HG03520 (cell line): ENCODE measurements around the gene SHROOM3.

ENCODE experiments used
- ATAC-seq: cut with Tn5 transposase; IDR thresholded peaks from one replicate; pipeline ENCODE4 v1.9.1; 2021; ENCODE audit warnings: mild to moderate bottlenecking, moderate library complexity; ENCODE audit not compliant: unreplicated experiment

The SHROOM3 gene

DNA sequence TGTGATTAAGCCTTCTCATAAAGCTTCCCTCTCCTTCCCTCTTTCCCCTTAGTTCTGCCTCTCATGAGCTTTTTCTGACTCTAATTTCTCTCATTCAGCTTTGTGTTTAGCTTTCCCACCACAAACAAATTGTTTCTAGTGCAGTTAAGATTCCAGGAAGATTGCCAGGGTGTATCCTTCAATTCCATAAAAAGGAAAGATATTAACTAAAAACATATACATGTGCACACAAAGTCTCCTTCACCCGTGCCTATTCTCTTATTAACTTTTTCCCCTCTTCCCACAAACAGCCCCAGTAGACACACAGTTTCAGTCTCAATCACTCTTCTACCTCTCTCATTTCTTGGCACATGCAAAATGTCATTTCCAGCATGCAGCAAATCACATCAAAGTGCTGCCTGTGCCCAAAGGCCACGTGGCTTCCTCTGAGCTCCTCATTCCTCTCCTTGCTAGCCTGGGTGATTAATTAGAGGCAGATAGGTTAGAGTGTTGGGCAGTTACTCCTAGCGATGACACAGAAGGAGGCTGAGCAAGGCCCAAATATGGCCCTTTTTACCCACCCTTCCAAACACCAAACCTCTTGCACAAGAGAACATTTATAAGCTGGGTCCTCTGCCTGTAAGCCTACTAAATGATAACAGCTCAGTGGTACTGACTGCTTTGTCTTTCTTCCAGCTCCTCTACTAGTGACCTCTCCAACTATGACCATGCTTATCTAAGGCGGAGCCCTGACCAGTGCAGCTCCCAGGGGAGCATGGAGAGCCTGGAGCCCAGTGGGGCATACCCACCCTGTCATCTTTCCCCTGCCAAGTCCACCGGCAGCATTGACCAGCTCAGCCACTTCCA lies 303.3 kb downstream of the SHROOM3 start:
- ATAC-seq = no peak

DNA sequence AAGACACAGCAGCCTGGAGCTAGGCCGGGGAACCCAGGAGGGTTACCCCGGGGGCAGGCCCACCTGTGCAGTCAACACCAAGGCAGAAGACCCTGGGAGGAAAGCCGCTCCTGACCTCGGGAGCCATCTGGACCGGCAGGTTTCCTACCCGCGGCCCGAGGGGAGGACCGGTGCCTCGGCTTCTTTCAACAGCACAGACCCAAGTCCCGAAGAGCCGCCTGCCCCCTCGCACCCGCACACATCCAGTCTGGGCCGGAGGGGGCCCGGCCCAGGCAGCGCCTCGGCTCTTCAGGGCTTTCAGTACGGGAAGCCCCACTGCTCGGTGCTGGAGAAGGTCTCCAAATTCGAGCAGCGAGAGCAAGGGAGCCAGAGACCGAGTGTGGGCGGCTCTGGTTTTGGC lies 305.2 kb downstream of the SHROOM3 start:
- ATAC-seq = no peak

DNA sequence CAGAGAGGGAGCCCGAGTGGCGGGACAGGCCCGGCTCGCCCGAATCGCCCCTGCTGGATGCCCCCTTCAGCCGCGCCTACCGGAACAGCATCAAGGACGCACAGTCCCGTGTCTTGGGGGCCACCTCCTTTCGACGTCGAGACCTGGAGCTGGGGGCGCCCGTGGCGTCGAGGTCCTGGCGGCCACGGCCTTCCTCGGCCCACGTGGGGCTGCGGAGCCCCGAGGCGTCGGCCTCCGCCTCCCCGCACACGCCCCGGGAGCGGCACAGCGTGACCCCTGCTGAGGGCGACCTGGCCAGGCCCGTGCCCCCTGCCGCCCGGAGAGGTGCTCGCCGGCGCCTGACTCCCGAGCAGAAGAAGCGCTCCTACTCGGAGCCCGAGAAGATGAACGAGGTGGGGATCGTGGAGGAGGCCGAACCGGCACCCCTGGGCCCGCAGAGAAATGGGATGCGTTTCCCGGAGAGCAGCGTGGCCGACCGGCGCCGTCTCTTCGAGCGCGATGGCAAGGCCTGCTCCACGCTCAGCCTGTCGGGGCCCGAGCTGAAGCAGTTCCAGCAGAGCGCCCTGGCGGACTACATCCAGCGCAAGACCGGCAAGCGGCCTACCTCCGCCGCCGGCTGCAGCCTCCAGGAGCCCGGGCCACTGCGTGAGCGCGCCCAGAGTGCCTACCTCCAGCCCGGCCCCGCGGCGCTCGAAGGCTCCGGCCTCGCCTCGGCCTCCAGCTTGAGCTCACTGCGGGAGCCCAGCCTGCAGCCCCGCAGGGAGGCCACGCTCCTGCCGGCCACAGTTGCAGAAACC lies 306.0 kb downstream of the SHROOM3 start:
- no peak for ATAC-seq

DNA sequence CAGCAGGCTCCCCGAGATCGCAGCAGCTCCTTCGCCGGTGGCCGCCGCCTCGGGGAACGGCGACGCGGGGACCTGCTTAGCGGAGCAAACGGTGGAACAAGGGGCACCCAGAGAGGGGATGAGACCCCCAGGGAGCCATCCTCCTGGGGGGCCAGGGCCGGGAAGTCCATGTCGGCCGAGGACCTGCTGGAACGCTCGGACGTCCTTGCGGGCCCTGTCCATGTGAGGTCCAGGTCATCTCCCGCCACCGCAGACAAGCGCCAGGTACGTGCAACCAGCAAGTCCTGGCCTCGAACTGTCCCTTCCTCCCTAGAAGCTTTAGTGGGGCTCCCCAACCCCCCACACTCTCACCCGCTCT lies 306.6 kb downstream of the SHROOM3 start:
- no peak for ATAC-seq

DNA sequence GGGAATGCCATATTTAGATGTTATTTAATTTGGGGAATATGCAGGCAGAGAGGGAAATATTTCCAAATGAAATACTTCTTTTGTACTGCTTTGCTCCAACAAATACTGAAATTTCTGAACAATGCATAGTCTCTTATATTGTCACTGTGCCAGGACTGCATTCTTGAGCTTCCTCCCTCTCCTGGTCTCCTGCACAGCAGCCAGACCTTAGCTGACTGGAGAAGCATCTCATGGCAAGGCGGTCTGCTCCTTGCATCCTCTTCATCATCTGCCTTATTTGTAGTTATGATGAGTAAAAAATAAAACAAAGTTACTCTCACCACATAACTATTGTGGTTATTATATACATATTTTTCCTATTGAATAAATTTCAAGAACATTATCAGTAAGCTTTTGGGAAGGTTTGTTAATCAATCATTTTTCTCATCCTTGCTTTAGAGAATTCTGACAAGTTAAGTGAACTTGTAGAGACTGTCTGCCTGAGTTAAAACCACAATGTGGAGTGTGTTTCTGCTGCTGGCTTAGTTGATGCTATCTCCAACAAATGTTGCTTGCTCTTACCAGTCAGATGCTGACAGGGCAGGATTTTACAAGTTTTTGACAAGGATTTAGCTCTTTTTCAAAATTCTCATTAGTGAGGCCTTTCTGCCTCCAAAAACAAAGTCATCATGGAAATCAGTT lies 309.4 kb downstream of the SHROOM3 start:
- ATAC-seq = no peak

DNA sequence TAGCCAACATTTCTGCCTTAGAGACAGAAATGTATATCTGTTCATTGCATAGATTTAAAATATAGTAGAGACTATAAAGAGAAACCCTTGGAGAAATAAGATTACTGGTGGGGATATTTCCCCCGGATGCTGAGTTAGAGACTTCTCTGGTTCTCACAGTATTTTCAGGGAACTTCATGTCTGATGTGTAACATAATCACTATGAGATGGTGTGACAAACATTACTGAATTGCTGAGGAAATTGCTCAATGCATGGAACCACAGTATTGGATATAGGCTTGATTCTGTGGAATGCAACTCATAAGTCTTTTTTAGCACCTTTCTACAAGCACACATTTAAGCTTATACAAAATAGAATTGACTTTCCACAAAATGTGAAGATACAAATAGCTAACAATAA lies 310.2 kb downstream of the SHROOM3 start:
- no peak for ATAC-seq

DNA sequence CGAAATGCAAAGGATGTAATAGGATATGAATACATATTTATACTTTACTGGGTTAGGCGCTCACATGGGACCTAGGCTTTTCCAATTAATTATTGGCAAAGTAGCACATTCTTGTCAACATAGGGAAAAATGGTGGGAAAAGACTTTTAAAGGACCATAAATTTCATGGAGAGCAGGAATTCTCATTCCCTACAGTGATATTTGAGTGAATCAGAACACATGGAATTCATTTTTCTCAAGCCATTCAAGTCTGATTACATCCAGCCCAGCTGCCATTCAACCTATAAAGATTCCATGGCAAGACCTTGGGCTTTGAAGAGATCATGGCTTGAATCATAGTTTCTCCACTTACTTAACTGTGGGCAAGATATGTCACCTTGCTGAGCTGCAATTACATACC lies 312.5 kb downstream of the SHROOM3 start:
- no peak for ATAC-seq

DNA sequence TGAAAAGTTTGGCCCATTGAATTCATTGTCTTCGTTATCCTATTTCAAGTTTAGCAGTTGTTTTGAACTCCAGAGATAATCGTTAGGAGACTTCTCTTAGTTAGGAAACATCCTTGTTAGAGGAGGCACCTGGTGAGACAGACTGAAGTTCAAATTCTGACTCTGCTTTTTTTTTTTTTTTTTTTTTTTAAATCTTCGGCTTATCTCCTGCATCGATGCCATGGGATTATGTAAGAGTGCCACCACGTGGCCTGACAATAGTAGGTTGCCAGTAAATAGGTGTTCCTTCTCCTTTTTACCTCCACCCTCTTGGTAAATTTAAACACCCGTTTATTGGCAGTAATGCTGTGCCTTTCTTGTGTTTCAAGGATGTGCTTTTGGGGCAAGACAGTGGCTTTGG lies 313.6 kb downstream of the SHROOM3 start:
- no peak for ATAC-seq

DNA sequence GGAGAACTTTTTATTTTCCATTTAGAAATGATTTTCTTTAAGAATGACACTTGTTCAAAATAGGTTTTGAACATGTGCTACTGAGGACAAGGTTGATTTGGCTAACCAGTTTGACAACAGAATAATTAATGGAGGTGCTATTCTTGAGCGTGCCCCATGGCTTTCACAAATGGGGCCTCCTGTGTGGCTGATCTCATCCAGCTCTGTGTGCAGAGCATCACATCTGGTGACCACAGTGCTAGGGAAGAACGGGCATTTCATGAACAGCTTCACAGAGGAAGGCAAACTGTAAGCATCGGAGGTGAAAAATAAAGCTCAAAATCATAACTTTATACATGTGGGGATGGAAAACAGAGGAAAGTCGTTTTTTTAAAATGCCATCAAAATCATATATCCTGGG lies 314.3 kb downstream of the SHROOM3 start:
- no peak for ATAC-seq

DNA sequence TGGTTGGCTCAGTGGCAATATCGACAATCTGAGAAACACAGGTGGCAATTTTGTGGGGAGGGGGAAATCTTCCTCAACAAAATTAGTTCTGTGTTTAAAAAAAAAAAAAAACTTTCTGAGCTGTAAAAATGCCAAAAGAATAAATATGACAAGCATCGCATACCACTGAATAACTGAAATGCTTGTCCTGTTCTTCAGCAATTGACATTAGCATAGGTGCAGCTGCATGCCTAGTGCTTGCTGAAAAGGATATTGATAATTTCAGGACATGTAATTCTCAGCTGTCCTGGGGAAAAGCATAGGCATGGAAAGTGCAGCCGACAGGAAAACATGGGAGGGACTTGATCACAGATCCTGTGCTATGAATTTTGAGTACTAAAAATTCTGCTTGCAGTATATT lies 315.7 kb downstream of the SHROOM3 start:
- ATAC-seq = no peak

DNA sequence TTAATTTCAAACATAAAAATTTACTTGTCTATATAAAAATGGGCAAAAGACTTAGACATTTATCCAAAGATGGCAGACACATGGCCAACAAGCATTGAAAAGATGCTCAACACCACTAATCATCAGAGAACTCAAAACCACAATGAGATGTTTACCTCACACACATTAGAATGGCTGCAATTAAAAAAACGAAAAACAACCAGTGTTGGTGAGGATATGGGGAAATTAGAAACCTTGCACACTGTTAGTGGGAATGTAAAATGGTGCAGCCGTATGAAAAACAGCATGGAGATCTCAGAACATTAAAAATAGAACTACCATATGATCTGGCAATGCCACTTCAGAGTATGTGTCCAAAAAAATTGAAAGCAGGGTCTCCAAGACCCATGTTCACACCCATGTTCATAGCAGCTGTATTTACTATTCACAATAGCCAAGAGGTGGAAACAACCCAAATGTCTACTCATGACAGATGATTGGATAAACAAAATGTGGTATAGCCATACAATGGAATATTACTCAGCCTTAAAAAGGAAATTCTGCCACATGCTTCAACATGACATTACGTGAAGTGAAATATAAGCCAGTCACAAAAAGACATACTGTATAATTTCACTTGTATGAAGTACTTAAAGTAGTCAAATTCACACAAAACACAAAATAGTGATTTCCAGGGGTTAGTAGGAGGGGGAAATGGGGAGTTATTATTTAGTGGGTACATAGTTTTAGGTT lies 316.7 kb downstream of the SHROOM3 start:
- ATAC-seq = no peak

DNA sequence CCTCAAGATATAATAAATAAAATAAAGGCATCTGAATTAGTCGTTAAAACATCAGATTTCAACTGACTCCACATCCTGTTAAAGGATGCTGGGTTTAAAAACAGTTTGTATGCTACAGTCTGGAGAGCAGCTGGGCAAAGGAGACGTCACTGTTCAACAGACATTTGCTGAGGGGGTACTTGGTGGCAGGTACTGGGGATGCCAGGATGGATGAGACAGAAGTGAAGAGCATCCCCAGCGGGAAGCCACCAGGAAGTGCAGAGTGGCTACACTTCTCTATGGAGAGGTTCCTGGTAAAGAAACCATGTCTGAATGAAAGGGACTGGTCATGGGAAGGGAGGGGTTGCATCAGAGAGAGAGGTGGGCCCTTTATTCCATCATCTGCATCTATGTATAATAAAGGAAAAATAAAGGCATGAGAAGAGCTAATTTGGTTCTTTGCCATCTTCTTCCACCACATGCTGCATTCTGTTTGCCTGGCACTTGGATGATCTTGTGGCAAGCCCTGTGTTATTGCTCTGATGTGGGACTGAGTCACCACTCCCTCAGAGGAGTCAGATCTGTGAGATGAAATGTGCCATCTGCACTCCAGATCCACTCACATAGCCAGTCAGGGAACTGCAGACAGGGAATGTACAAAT lies 318.0 kb downstream of the SHROOM3 start:
- ATAC-seq = no peak

DNA sequence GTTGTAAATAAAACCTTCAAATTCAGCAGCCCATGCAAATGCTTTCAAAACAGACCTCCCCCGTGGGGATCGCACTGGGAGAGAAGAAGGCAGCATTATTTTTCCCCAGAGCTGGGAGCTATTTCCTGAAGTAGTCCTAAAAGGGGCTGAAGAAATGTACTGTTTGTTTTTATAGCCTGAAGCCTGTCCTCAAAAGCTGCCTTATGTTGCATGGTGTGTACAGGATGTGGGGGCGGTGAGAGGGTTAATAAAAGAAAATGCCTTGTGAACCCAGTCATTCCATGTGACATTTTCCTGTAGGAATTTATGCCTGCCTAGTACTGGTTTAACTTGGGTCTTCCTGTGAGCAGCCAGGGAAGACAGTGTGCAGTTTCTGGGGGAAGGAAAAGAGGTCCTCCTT lies 318.8 kb downstream of the SHROOM3 start:
- no peak for ATAC-seq

DNA sequence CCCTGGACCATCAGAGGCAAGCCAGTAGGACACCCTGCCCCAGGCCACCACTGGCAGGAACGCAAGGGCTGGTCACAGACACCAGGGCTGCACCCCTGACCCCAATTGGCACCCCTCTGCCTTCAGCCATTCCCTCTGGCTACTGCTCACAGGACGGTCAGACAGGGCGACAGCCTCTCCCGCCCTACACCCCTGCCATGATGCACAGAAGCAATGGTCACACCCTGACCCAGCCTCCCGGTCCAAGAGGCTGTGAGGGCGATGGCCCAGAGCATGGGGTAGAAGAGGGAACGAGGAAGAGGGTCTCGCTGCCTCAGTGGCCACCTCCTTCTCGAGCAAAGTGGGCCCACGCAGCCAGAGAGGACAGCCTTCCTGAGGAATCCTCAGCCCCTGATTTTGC lies 319.4 kb downstream of the SHROOM3 start:
- no peak for ATAC-seq

DNA sequence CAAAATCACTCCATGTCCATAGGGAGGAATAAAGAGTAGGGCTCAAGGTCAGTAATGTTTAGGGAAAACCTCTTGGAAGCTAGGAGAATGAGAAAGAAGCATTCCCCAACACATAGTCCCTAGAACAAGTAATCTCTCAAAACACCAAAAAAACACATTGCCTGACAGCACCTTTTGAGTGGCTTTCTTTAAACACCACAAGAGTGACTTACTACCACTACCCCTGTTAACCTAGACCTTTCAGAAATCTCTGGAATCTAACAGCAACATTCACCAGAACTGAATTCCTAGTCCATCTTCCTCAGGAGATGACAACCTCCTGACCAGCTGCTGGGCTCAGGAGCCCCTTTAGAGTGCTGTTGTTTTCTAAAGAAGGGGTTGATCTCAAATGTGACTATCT lies 320.7 kb downstream of the SHROOM3 start:
- no peak for ATAC-seq

DNA sequence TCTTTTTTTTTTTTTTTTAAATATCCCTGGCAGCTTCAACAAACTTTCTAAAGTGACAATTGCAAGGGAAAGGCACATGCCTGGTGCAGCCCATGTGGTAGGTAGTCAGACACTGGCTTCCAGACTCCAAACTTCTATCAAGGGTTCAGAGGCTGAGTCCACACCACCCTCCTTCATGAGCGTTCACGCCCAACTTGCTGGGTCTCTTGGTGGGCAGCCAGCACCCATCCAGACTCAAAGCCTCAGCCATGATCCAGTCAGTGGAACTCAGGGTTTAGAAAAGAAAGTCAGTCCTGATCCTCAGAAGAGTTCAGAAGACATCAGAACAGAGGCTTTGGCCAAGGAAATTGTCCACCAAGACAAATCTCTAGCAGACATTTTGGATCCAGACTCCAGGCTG lies 321.4 kb downstream of the SHROOM3 start:
- no peak for ATAC-seq

DNA sequence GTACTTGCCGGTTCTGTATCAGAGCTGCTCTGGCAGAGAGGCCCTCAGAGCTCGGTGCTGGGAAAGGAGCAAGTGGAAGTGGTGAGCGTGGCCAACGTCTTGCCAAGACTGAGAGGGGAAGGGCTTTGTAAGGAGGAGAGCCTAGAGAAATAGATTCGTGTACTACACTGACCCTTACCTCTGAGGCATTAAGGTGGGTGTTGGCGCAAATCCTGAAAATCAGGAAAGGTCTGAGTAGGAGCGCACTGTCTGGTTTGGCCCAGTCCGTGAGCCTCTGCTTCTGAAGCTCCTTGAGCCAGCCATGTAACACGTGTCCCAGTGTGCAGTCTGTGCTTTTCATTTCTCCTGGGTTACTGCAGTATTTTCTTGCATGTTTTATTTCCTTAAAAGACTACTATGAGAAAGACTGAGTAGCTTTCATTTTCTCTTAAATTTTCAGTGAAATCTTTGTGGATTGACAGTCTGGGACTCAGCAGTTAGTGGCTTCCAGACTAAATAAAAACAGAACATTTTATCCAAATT lies 322.4 kb downstream of the SHROOM3 start:
- ATAC-seq = no peak

DNA sequence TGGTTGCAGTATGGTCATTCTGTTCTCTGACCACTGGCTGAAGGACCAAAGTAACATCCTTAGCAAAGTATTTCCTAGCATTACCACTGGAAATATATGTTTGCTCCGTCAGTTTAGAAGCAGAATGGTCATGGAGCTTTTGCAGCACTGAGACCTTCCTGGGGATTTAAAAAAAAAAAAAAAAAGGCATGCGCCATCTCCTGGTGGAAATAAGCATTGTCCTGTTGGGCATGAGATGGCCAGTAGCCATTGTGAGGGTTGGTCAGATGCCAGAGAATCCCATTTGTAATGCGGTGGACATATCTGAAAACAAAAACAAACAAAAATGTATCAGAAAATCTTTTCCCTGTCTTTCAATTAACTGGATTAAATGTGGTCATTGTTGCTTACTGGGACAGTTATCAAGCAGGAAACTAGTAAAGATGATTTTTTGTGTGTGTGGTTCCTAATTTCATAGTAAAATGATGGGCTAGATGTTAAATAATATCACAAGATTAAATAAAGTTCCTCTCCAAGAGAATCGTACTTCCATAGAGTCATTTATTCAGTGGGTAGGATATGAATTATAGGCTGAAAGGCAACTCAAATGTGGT lies 323.4 kb downstream of the SHROOM3 start:
- ATAC-seq = no peak

DNA sequence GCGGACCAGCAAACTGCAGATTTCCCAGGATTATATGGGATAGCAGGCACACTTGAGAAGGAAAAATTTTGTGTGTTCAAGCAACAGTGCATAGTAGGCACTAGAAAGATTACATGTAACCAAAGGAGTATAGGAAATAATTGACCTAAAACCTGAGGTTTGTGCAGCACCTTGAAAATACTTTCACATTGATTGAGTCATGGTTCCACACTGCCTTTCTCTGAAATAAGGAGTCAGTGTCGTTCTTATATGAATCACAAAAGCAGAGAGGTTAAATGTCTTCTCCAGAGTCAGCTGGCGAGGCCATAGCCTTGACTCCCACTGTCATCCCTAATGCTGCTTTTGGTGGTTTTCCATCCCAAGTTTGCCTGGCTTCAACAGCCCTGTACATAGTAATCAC lies 324.0 kb downstream of the SHROOM3 start:
- no peak for ATAC-seq

DNA sequence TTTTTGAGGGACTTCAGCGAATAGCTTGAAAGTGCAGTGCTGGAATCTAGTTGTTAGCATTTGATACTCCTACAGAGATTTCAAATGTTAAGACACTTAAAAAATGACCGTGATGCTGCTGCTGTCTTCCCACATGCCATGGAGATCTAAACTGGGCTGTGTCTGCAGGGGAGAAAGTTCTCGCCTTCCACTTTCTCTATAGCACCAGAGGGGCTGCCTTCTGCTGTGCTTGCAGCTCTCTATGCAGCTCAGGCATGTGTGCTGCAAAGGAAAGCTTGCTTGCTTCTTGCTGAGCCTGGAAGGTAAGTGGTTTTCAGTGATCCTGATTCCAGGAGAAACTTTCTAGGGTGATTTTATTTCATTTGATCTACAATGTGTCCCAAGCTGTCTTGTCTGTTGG lies 325.2 kb downstream of the SHROOM3 start:
- no peak for ATAC-seq
